GM23338 (cell line): ENCODE measurements around the gene DNAH8.

Source experiments
- CREB1 ChIP-seq: fragments of 250-450 bp; sonication (Bioruptor Pico); IDR thresholded peaks from 2 replicates; pipeline ENCODE4 v1.5.0; 2020; ENCODE audit warnings: low read depth, mild to moderate bottlenecking, moderate library complexity
- EZH2 ChIP-seq: fragments of 200-600 bp; sonication (generic); IDR thresholded peaks from one replicate; pipeline ENCODE4 v1.8.0; 2017; ENCODE audit warnings: antibody characterized with exemption, mild to moderate bottlenecking, low read depth; ENCODE audit not compliant: unreplicated experiment
- EZH2phosphoT487 ChIP-seq: fragments of 200-600 bp; sonication (generic); IDR thresholded peaks from one replicate; pipeline ENCODE4 v1.8.1; 2018; ENCODE audit warnings: antibody characterized with exemption; ENCODE audit not compliant: unreplicated experiment
- JUNB ChIP-seq: IDR thresholded peaks from one replicate; pipeline ENCODE4 v1.6.1; 2016; ENCODE audit warnings: antibody characterized with exemption; ENCODE audit not compliant: unreplicated experiment
- POLR2AphosphoS5 ChIP-seq: IDR thresholded peaks from 2 replicates; pipeline ENCODE4 v1.6.1; 2016; ENCODE audit warnings: antibody characterized with exemption, low read depth
- STAT1 ChIP-seq: IDR thresholded peaks from one replicate; pipeline ENCODE4 v1.6.1; 2016; ENCODE audit warnings: antibody characterized with exemption; ENCODE audit not compliant: unreplicated experiment
- ZNF114 ChIP-seq: fragments of 250-450 bp; sonication (Bioruptor Pico); IDR thresholded peaks from 2 replicates; pipeline ENCODE4 v1.5.0; 2020; ENCODE audit warnings: mild to moderate bottlenecking, moderate library complexity
- TF ChIP-seq, protein P1 (sequence below), 2 experiments: fragments of 200-600 bp in 1 of 2; sonication (generic) in 1 of 2; conservative IDR thresholded peaks; 2 replicates each; pipeline versions ENCODE4 v1.5.1 to v1.6.1; 2016 to 2017; ENCODE audit warnings: antibody characterized with exemption in 2 of 2, low read depth in 2 of 2, mild to moderate bottlenecking in 2 of 2, moderate library complexity in 1 of 2
- TF ChIP-seq, protein P2 (sequence below): IDR thresholded peaks from one replicate; pipeline ENCODE4 v1.6.1; 2018; ENCODE audit warnings: antibody characterized with exemption; ENCODE audit not compliant: unreplicated experiment
- TF ChIP-seq, protein P3 (sequence below): IDR thresholded peaks from 2 replicates; pipeline ENCODE4 v1.6.1; 2016; ENCODE audit warnings: antibody characterized with exemption

GRCh38 chr6:39053854-39054576, 338.9 kb downstream of the DNAH8 start:
- TF ChIP-seq, protein P1, sequence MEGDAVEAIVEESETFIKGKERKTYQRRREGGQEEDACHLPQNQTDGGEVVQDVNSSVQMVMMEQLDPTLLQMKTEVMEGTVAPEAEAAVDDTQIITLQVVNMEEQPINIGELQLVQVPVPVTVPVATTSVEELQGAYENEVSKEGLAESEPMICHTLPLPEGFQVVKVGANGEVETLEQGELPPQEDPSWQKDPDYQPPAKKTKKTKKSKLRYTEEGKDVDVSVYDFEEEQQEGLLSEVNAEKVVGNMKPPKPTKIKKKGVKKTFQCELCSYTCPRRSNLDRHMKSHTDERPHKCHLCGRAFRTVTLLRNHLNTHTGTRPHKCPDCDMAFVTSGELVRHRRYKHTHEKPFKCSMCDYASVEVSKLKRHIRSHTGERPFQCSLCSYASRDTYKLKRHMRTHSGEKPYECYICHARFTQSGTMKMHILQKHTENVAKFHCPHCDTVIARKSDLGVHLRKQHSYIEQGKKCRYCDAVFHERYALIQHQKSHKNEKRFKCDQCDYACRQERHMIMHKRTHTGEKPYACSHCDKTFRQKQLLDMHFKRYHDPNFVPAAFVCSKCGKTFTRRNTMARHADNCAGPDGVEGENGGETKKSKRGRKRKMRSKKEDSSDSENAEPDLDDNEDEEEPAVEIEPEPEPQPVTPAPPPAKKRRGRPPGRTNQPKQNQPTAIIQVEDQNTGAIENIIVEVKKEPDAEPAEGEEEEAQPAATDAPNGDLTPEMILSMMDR (conservative IDR thresholded peaks at IDR 0.05; ENCODE audit: low read depth in 2 of 2), result no peak
- no peak for TF ChIP-seq POLR2AphosphoS5
- TF ChIP-seq, protein P2, sequence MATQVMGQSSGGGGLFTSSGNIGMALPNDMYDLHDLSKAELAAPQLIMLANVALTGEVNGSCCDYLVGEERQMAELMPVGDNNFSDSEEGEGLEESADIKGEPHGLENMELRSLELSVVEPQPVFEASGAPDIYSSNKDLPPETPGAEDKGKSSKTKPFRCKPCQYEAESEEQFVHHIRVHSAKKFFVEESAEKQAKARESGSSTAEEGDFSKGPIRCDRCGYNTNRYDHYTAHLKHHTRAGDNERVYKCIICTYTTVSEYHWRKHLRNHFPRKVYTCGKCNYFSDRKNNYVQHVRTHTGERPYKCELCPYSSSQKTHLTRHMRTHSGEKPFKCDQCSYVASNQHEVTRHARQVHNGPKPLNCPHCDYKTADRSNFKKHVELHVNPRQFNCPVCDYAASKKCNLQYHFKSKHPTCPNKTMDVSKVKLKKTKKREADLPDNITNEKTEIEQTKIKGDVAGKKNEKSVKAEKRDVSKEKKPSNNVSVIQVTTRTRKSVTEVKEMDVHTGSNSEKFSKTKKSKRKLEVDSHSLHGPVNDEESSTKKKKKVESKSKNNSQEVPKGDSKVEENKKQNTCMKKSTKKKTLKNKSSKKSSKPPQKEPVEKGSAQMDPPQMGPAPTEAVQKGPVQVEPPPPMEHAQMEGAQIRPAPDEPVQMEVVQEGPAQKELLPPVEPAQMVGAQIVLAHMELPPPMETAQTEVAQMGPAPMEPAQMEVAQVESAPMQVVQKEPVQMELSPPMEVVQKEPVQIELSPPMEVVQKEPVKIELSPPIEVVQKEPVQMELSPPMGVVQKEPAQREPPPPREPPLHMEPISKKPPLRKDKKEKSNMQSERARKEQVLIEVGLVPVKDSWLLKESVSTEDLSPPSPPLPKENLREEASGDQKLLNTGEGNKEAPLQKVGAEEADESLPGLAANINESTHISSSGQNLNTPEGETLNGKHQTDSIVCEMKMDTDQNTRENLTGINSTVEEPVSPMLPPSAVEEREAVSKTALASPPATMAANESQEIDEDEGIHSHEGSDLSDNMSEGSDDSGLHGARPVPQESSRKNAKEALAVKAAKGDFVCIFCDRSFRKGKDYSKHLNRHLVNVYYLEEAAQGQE, result no peak
- TF ChIP-seq CREB1, result no peak
- TF ChIP-seq EZH2, result no peak
- TF ChIP-seq, protein P3, sequence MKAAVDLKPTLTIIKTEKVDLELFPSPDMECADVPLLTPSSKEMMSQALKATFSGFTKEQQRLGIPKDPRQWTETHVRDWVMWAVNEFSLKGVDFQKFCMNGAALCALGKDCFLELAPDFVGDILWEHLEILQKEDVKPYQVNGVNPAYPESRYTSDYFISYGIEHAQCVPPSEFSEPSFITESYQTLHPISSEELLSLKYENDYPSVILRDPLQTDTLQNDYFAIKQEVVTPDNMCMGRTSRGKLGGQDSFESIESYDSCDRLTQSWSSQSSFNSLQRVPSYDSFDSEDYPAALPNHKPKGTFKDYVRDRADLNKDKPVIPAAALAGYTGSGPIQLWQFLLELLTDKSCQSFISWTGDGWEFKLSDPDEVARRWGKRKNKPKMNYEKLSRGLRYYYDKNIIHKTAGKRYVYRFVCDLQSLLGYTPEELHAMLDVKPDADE, result no peak
- no peak for TF ChIP-seq JUNB
- no peak for TF ChIP-seq STAT1
- TF ChIP-seq EZH2phosphoT487, result no peak
- TF ChIP-seq ZNF114 (CRISPR knock-in tag), result no peak
